Natural killer cell treated with Interleukin-12 subunit alpha and Interleukin-12 subunit beta and Interleukin-15 and Interleukin-18, amount 100 ng/mL, for 72 hours (primary cell): ENCODE measurements around the gene CTRB1. TPM values are rescaled to one million over a fixed set of nuclear protein-coding genes. Genes with fewer than 3 reads are reported as not detected.
A peak's percentile ranks its signal among the peaks of the same experiment; 100 is the strongest.
"Not testable (repeated sequence)": the region's sequence is repeated elsewhere in the genome, so short reads cannot be mapped to it uniquely, and the experiment has no call there.

Experiments
- ATAC-seq, 2 donors: fragments of 150-1000 bp; cut with Tn5 transposase in 1 of 2; sonication (Bioruptor Pico), chemical (Tn5 transposase) in 1 of 2; 2 replicates each; pipeline ENCODE4 v1.10.0; 2021
- DNase-seq: peaks from one replicate; pipeline ENCODE4 v3.0.0; 2022; ENCODE audit warnings: low spot score
- H3K27ac Mint-ChIP-seq, 2 donors: 1 replicate in 1 of 2; 2 replicates in 1 of 2; pipeline ENCODE4 v1.8.0; 2022; ENCODE audit warnings: mixed read lengths in 2 of 2, mild to moderate bottlenecking in 1 of 2, moderate library complexity in 1 of 2
- H3K27me3 Mint-ChIP-seq, 2 donors: 1 replicate in 1 of 2; 2 replicates in 1 of 2; pipeline ENCODE4 v1.8.0; 2022; ENCODE audit warnings: mixed read lengths in 2 of 2
- H3K36me3 Mint-ChIP-seq: one replicate; pipeline ENCODE4 v1.8.0; 2022; ENCODE audit warnings: mixed read lengths
- H3K4me1 Mint-ChIP-seq, 2 donors: 1 replicate in 1 of 2; 2 replicates in 1 of 2; pipeline ENCODE4 v1.8.0; 2022; ENCODE audit warnings: low read depth in 2 of 2, mixed read lengths in 2 of 2, mild to moderate bottlenecking in 1 of 2
- H3K4me3 Mint-ChIP-seq: one replicate; pipeline ENCODE4 v1.8.0; 2022; ENCODE audit warnings: mixed read lengths
- H3K9me3 Mint-ChIP-seq: 2 replicates; pipeline ENCODE4 v1.8.0; 2022; ENCODE audit warnings: mixed read lengths
- total RNA-seq, 2 donors: library from RNA; stranded (reverse); gene quantifications; one replicate each; pipeline ENCODE4 v1.2.3, GENCODE V29; 2022

The CTRB1 gene
- total RNA-seq, 2 donors from 2014 or later, result not detected

DNA sequence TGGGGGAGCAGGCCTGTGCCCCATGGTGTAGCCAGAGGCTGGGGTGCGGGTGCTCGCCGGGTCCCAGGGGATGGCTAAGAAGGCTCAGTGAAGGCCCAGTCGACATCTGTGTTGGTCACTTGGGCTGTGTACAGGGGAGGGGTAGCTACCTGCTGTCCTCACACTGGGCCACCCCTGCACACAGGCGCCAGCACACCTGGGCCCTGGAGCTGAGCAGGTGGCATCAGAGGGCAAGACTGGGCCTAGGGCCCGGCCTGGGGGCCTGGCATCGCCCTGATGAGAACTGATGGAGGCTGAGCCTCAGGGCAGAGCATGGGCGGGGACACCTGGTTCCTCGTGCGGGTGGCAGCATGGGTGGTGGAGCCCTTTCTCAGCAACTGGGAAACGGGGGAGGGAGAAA is 11.0 kb upstream of the CTRB1 start:
- H3K27me3 Mint-ChIP-seq, result peaks cover 0 to 3% of the 10 kb centered on the region in 2 donors

DNA sequence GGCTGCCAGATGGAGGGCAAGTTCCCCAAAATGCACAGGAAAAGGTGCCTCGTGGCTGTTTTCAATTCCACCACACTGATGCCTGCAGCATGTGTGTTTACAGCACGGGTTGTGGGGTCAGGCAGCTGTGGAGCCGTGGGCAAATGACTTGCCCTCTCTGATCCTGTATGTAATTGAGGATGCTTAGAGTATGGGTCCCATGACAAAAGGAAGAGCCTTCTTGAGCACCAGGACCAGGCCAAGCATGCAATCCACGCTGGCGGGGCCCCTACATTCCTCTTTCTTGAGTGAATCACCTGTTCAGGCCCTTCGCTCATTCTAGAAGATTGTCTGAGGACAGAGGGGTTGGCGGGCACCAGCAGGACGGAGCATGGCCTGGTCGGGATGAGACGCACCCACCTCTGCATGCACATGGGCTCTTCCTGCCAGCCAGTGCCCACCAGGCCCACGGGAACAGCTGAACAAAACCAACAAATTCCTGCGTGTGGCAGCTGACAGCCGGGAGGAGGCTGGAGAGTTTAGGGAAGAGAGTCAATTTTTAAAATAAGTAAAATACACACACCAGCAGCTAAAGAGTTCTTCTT is 10.5 kb upstream of the CTRB1 start:
- H3K27ac Mint-ChIP-seq, result no peak overlapping the region

More for the DNA sequence above, 11.0 kb upstream of the CTRB1 start:
- H3K36me3 Mint-ChIP-seq, result no peaks in the 10 kb centered on the region
- ATAC-seq (peak in 1 of 2 donors; percentile 13), DNase-seq (no peak)
- no peak overlapping the region for H3K4me3 Mint-ChIP-seq
- H3K27ac Mint-ChIP-seq, result no peak overlapping the region
- H3K9me3 Mint-ChIP-seq, result no peaks in the 10 kb centered on the region
- H3K4me1 Mint-ChIP-seq, result no peaks in the 10 kb centered on the region

DNA sequence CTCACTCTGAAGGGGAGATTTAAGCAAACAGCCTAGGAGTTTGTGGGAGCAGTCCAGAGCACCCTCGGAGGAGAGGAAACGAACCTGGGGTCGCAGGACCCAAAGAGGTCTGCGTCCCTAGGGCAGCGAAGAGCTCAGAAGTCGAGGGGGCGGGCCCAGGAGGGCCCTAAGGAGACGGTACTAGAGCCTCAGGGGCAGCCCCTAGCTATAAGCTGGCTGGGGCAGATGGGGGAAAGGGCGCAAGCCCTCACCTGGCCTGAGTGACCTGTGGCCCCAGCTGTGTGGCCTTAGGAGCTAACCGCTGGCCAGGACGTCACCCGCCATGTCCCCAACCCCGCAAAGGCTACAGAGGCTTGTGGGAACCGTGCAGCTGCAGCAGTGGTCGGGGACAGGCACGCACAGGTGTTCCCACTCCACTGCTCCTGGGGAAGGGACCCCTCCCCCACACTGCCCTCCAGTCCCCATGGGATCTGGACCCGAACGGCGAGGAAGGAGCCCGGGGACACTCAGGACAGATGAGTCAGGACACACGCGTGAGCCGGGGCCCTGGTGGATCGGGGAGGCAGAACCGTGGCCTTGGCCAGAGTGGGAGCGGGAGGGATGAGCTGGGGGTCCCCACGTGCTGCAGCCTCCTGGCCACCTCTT is 9.8 kb upstream of the CTRB1 start:
- Mint-ChIP-seq H3K27ac (no peak overlapping the region), H3K4me1 (no peaks in the 10 kb centered on the region), H3K4me3 (no peak overlapping the region), H3K36me3 (no peaks in the 10 kb centered on the region), H3K9me3 (no peaks in the 10 kb centered on the region), H3K27me3 (peaks cover 0 to 3% of the 10 kb centered on the region in 2 donors)
- DNase-seq (no peak), ATAC-seq (no peak)

More for the DNA sequence above, 10.5 kb upstream of the CTRB1 start:
- H3K27me3 Mint-ChIP-seq, result peaks cover 0 to 3% of the 10 kb centered on the region in 2 donors
- no peak overlapping the region for H3K4me3 Mint-ChIP-seq
- H3K9me3 Mint-ChIP-seq, result no peaks in the 10 kb centered on the region
- H3K4me1 Mint-ChIP-seq, result no peaks in the 10 kb centered on the region
- no peak for DNase-seq
- H3K36me3 Mint-ChIP-seq, result no peaks in the 10 kb centered on the region
- no peak for ATAC-seq

DNA sequence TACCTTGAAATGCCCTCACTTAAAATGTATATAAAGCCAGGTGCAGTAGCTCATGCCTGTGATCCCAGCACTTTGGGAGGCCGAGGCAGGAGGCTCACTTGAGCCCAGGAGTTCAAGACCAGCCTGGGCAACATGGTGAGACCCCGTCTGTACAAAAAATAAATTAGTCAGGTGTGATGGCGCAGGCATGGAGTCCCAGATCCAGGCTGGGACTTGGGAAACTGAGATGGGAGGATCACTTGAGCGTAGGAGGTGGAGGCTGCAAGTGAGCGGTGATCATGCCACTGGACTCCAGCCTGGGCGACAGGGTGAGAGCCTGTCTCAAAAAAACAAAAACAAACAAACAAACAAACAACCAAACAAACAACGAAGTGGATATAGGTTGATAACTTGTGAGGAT is 9.3 kb upstream of the CTRB1 start:
- not testable (repeated sequence) for ATAC-seq, H3K4me3 Mint-ChIP-seq, H3K27me3 Mint-ChIP-seq, H3K4me1 Mint-ChIP-seq, H3K27ac Mint-ChIP-seq, H3K9me3 Mint-ChIP-seq, DNase-seq, H3K36me3 Mint-ChIP-seq

DNA sequence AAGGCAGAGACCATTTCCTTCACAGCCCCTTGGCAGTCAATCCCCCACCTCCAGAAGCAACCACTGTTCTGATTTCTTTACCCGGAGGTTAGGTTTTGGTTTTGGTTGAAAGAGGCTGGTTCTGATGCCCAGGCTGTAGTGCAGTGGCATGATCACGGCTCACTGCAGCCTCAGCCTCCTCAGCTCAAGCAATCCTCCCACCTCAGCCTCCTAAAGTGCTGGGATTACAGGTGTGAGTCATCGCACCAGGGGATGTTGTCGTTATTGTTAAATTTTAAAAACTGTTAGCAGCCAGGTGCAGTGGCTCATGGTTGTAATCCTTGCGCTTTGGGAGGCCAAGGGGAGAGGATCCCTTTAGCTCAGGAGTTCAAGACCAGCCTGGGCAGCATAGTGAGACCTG is 8.8 kb upstream of the CTRB1 start:
- Mint-ChIP-seq H3K4me1 (no peaks in the 10 kb centered on the region), H3K36me3 (no peaks in the 10 kb centered on the region), H3K27me3 (peaks cover 0 to 3% of the 10 kb centered on the region in 2 donors), H3K9me3 (no peaks in the 10 kb centered on the region), H3K4me3 (no peak overlapping the region), H3K27ac (no peak overlapping the region)
- ATAC-seq, result no peak
- DNase-seq, result no peak

- not testable (repeated sequence) for H3K9me3 Mint-ChIP-seq, H3K27me3 Mint-ChIP-seq, H3K4me3 Mint-ChIP-seq, H3K36me3 Mint-ChIP-seq, DNase-seq, ATAC-seq, H3K4me1 Mint-ChIP-seq, H3K27ac Mint-ChIP-seq
Observed at GRCh38 chr16:75211286-75211685, 7.5 kb upstream of the CTRB1 start.

DNA sequence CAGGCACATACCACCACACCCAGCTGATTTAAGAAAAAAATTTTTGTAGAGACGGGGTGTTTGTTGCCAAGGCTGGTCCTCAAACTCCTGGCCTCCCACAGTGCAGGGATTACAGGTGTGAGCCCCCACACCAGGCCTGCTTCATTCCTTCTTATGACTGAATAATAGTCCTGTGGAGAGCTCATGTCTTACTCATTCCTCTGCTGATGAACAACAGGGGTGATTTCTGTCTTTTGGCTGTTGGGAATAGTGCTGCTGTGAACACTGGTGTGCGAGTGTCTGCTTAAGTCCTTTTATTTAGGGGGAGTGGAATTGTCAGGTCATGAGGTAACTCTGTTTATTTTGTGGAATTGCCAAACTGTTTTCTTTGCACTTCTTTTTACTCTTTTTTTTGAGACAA is 2.7 kb upstream of the CTRB1 start:
- H3K9me3 Mint-ChIP-seq, result no peaks in the 10 kb centered on the region
- H3K4me1 Mint-ChIP-seq, result peaks cover 4 to 18% of the 10 kb centered on the region in 2 donors
- H3K4me3 Mint-ChIP-seq, result no peak overlapping the region
- ATAC-seq (no peak), DNase-seq (no peak)
- peaks cover 0 to 3% of the 10 kb centered on the region in 2 donors for H3K27me3 Mint-ChIP-seq
- H3K36me3 Mint-ChIP-seq, result no peaks in the 10 kb centered on the region
- H3K27ac Mint-ChIP-seq, result no peak overlapping the region

DNA sequence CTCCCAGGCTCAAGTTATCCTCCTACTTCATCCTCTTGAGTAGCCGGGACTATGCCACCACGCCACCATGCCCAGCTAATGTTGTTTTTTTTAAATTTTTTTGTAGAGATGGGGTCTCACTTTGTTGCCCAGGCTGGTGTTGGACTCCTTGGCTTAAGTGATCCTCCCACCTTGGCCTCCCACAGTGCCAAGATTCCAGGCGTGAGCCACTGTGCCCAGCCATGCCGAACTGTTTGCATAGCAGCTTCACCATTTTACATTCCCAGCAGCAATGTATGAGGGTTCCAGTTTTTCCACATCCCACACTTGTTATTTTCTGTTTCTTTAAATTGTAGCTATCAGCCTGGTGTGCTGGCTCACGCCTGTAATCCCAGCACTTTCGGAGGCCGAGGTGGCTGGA is 2.2 kb upstream of the CTRB1 start:
- H3K4me3 Mint-ChIP-seq, result no peak overlapping the region
- peaks cover 0 to 3% of the 10 kb centered on the region in 2 donors for H3K27me3 Mint-ChIP-seq
- no peak overlapping the region for H3K27ac Mint-ChIP-seq
- DNase-seq, result no peak
- ATAC-seq, result no peak
- H3K36me3 Mint-ChIP-seq, result no peaks in the 10 kb centered on the region
- peaks cover 4 to 18% of the 10 kb centered on the region in 2 donors for H3K4me1 Mint-ChIP-seq
- H3K9me3 Mint-ChIP-seq, result no peaks in the 10 kb centered on the region

- H3K27ac Mint-ChIP-seq, result no peak overlapping the region
- H3K9me3 Mint-ChIP-seq, result no peaks in the 10 kb centered on the region
- DNase-seq (no peak), ATAC-seq (no peak)
- H3K4me1 Mint-ChIP-seq, result peaks cover 4 to 18% of the 10 kb centered on the region in 2 donors
- H3K36me3 Mint-ChIP-seq, result no peaks in the 10 kb centered on the region
- H3K4me3 Mint-ChIP-seq, result no peak overlapping the region
- peaks cover 0 to under 1% of the 10 kb centered on the region in 2 donors for H3K27me3 Mint-ChIP-seq
Observed at GRCh38 chr16:75217389-75217851, 1.4 kb upstream of the CTRB1 start.

- DNase-seq (no peak), ATAC-seq (no peak)
- no peaks in the 10 kb centered on the region for H3K9me3 Mint-ChIP-seq
- no peak overlapping the region for H3K4me3 Mint-ChIP-seq
- H3K27me3 Mint-ChIP-seq, result no peaks in the 10 kb centered on the region
- H3K36me3 Mint-ChIP-seq, result no peaks in the 10 kb centered on the region
- peak overlapping the region in 1 of 2 donors; percentile 72 for H3K27ac Mint-ChIP-seq
- H3K4me1 Mint-ChIP-seq, result peaks cover 4 to 18% of the 10 kb centered on the region in 2 donors
Observed at GRCh38 chr16:75219088-75219487, 300 bp downstream of the CTRB1 start.

DNA sequence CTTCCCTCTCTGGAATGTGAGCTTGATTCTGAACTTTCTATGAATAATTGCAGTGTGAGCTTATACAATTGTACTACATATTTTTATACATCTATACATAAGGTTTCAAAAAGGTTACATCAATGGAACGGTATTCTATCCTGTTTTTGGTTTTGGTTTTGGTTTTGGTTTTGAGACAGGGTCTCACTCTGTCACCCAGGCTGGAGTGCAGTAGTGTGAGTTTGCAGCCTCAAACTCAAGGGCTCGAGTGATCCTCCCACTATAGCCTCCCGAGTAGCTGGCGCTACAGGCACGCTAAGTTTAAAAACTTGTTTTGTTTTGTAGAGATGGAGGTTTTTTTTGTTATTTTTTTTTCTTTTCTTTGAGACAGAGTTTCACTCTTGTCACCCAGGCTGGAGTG is 1.1 kb downstream of the CTRB1 start:
- Mint-ChIP-seq H3K27me3 (no peaks in the 10 kb centered on the region), H3K36me3 (no peaks in the 10 kb centered on the region), H3K27ac (peak overlapping the region; percentile 72 to 82), H3K4me3 (peak overlapping the region; percentile 81), H3K9me3 (no peaks in the 10 kb centered on the region), H3K4me1 (peaks cover 4 to 18% of the 10 kb centered on the region in 2 donors)
- peak; percentile 52 to 78 for ATAC-seq
- DNase-seq, result no peak

DNA sequence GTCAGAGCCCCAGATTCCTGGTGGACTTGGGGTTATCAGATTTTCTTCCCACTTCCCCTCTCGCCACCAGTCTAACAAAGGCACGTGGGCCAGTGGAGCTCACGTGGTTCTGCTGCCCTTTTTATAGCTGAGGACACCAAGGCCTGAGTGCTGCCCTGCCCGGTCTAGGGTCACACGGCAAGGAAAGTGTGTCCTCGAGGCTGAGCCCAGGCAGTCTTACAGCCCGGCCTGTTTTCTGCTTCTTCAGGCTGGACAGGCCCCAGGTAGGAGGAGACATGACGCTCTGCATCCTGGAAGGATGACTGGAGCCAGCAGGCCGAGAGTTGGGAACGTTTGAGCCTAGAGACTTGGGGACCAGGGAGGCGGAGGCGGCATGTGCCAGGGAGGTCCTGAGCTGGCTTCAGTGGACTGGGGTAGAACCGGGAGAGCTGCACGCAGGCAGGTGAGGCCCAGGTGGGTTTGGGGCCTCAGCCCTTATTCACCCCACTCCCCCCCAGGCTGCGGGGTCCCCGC is 3.5 kb downstream of the CTRB1 start:
- Mint-ChIP-seq H3K27me3 (peaks cover 0 to under 1% of the 10 kb centered on the region in 2 donors), H3K36me3 (no peaks in the 10 kb centered on the region), H3K27ac (no peak overlapping the region), H3K4me3 (no peak overlapping the region), H3K9me3 (no peaks in the 10 kb centered on the region), H3K4me1 (peaks cover 4 to 18% of the 10 kb centered on the region in 2 donors)
- ATAC-seq, result no peak
- DNase-seq, result no peak

GRCh38 chr16:75223129-75223528 is 4.3 kb downstream of the CTRB1 start:
- ATAC-seq, result peak in 1 of 2 donors; percentile 17
- not testable (repeated sequence) for H3K27ac Mint-ChIP-seq, DNase-seq, H3K9me3 Mint-ChIP-seq, H3K36me3 Mint-ChIP-seq, H3K4me3 Mint-ChIP-seq, H3K27me3 Mint-ChIP-seq
- H3K4me1 Mint-ChIP-seq, result peaks cover 4 to 18% of the 10 kb centered on the region in 2 donors

GRCh38 chr16:75224306-75225082 is 5.7 kb downstream of the CTRB1 start:
- no peak for ATAC-seq
- Mint-ChIP-seq H3K4me3 (no peak overlapping the region), H3K27me3 (peaks cover 0 to 4% of the 10 kb centered on the region in 2 donors), H3K27ac (no peak overlapping the region), H3K4me1 (peaks cover 4 to 15% of the 10 kb centered on the region in 2 donors), H3K36me3 (no peaks in the 10 kb centered on the region), H3K9me3 (no peaks in the 10 kb centered on the region)
- DNase-seq, result no peak
